OCI-LY7 (cell line): ENCODE results near the gene KCNT1. TPM values are rescaled to one million over a fixed set of nuclear protein-coding genes. Genes with fewer than 3 reads are reported as not detected.

ENCODE experiments used
- BruUV-seq: library from RNA; stranded (reverse); fragments of 400-500 nt; replicated peaks from 2 replicates; lab custom pipeline; 2021; lab: Mats Ljungman, UMichigan
- CTCF ChIA-PET: fragments of 300-600 bp; sonication (Branson Sonifier 250); formaldehyde crosslinking; loops from one replicate; lab custom pipeline; 2022; ENCODE audit warnings: antibody characterized with exemption; ENCODE audit not compliant: unreplicated experiment; lab: Charles Lee
- POLR2A ChIA-PET: fragments of 300-600 bp; sonication (Branson Sonifier 250); formaldehyde crosslinking; loops from one replicate; lab custom pipeline; 2022; ENCODE audit warnings: antibody characterized with exemption; lab: Charles Lee
- DNase-seq: peaks from one replicate; pipeline ENCODE4 v3.0.0-alpha.2; 2015; ENCODE audit warnings: low spot score
- H2AFZ ChIP-seq: fragments of 200-600 bp; sonication (generic), shearing (Covaris generic); 2 replicates; pipeline ENCODE4 v1.6.1; 2014; ENCODE audit warnings: mild to moderate bottlenecking, antibody characterized with exemption, low read length, moderate library complexity
- H3K27ac ChIP-seq: fragments of 200-600 bp; sonication (generic); 2 replicates; pipeline ENCODE4 v1.5.1; 2014; ENCODE audit warnings: mixed run types, low read depth, mild to moderate bottlenecking, moderate library complexity, low read length, inconsistent platforms; ENCODE audit not compliant: poor library complexity, severe bottlenecking
- H3K36me3 ChIP-seq: fragments of 200-600 bp; sonication (generic); 2 replicates; pipeline ENCODE4 v1.6.1; 2014; ENCODE audit warnings: mild to moderate bottlenecking, antibody characterized with exemption, low read length, moderate library complexity, mixed read lengths; ENCODE audit not compliant: insufficient read depth
- H3K4me1 ChIP-seq: fragments of 200-600 bp; sonication (generic); 2 replicates; pipeline ENCODE4 v1.5.1; 2014; ENCODE audit warnings: mild to moderate bottlenecking, low read length; ENCODE audit not compliant: insufficient read depth, poor library complexity, severe bottlenecking
- H3K4me2 ChIP-seq: fragments of 200-600 bp; sonication (generic); 2 replicates; pipeline ENCODE4 v1.6.1; 2014; ENCODE audit warnings: mild to moderate bottlenecking, low read length
- H3K4me3 ChIP-seq: fragments of 200-600 bp; sonication (generic); 2 replicates; pipeline ENCODE4 v1.5.1; 2014; ENCODE audit warnings: mild to moderate bottlenecking, low read depth, low read length; ENCODE audit not compliant: poor library complexity, severe bottlenecking
- H3K79me2 ChIP-seq: fragments of 200-600 bp; sonication (generic); 2 replicates; pipeline ENCODE4 v1.6.1; 2016; ENCODE audit warnings: low read depth, mild to moderate bottlenecking, low read length, moderate library complexity, mixed read lengths; ENCODE audit not compliant: insufficient read depth
- H3K9me2 ChIP-seq: fragments of 200-600 bp; sonication (generic); 2 replicates; pipeline ENCODE4 v1.6.1; 2016; ENCODE audit warnings: mild to moderate bottlenecking, low read length, mixed read lengths; ENCODE audit not compliant: insufficient read depth
- H3K9me3 ChIP-seq: fragments of 200-600 bp; sonication (generic); 2 replicates; pipeline ENCODE4 v1.6.1; 2014; ENCODE audit warnings: mild to moderate bottlenecking, mixed run types, low read length, mixed read lengths
- H4K20me1 ChIP-seq: fragments of 200-600 bp; sonication (generic); 2 replicates; pipeline ENCODE4 v1.6.1; 2014; ENCODE audit warnings: mild to moderate bottlenecking, antibody characterized with exemption, low read length, moderate library complexity, mixed read lengths; ENCODE audit not compliant: insufficient read depth
- EZH2phosphoT487 ChIP-seq: fragments of 200-600 bp; sonication (generic); IDR thresholded peaks from 2 replicates; pipeline ENCODE4 v1.6.1; 2018; ENCODE audit warnings: low read depth, borderline replicate concordance, mild to moderate bottlenecking, mixed run types, antibody characterized with exemption, low read length, moderate library complexity, mixed read lengths
- intact Hi-C: fragments of 100-400 bp; cut with micrococcal nuclease; formaldehyde crosslinking; loops from one replicate; pipeline ENCODE4 v1.10.0; 2022; ENCODE audit not compliant: unreplicated experiment
- total RNA-seq, 2 experiments: library from RNA; depleted of rRNA in 1 of 2; stranded (reverse); fragments of >200 nt in 1 of 2; shearing (Covaris generic) in 1 of 2; gene quantifications; 2 replicates each; pipeline ENCODE4 v1.2.3, GENCODE V29; 2014 to 2022
- TF ChIP-seq, protein P1 (sequence below): fragments of 200-600 bp; sonication (generic); conservative IDR thresholded peaks from 2 replicates; pipeline ENCODE4 v1.5.1; 2014; ENCODE audit warnings: mild to moderate bottlenecking, antibody characterized with exemption, low read length, moderate library complexity, mixed read lengths

The KCNT1 gene
- total RNA-seq, 2 experiments from 2014 or later: not detected

DNA sequence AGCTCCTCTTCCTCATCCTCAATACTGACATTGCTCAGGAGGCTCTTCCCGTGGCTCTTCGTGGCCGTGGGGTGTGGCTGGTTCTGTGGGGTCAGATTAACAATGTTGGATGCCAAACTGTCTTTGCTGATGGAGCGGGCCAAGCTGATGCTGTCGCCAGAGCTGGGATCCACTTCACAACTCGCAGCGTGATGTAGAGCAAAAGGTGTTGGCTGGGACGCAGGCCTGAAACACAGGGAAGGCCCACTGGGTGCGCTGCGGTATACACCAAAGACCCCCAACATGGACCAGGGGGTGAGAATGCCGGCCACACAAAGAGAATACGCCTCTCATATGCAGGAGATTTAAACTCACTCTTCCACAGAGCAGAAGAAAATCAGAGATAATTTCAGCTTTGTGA lies 121.1 kb downstream of the KCNT1 start:
- Histone ChIP-seq H3K4me1 (no peaks in the 10 kb centered on the region), H3K4me3 (no peak overlapping the region), H3K79me2 (no peaks in the 10 kb centered on the region), H2AFZ (no peak overlapping the region), H3K27ac (no peak overlapping the region), H3K36me3 (peaks cover 59% of the 10 kb centered on the region), H3K4me2 (no peak overlapping the region), H3K9me3 (no peaks in the 10 kb centered on the region), H3K9me2 (no peaks in the 10 kb centered on the region), H4K20me1 (no peaks in the 10 kb centered on the region)
- intact Hi-C loops: no loop called here
- no peak for DNase-seq
- ChIA-PET CTCF (no interaction called here), POLR2A (interaction anchor here (0.6 kb wide), 1 partner anchor 91 kb away, joined by 3 read pairs; no protein-coding TSS in a partner anchor)
- TF ChIP-seq, protein P1, sequence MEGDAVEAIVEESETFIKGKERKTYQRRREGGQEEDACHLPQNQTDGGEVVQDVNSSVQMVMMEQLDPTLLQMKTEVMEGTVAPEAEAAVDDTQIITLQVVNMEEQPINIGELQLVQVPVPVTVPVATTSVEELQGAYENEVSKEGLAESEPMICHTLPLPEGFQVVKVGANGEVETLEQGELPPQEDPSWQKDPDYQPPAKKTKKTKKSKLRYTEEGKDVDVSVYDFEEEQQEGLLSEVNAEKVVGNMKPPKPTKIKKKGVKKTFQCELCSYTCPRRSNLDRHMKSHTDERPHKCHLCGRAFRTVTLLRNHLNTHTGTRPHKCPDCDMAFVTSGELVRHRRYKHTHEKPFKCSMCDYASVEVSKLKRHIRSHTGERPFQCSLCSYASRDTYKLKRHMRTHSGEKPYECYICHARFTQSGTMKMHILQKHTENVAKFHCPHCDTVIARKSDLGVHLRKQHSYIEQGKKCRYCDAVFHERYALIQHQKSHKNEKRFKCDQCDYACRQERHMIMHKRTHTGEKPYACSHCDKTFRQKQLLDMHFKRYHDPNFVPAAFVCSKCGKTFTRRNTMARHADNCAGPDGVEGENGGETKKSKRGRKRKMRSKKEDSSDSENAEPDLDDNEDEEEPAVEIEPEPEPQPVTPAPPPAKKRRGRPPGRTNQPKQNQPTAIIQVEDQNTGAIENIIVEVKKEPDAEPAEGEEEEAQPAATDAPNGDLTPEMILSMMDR: no peak
- no peak for TF ChIP-seq EZH2phosphoT487
- BruUV-seq: no TSS peak

DNA sequence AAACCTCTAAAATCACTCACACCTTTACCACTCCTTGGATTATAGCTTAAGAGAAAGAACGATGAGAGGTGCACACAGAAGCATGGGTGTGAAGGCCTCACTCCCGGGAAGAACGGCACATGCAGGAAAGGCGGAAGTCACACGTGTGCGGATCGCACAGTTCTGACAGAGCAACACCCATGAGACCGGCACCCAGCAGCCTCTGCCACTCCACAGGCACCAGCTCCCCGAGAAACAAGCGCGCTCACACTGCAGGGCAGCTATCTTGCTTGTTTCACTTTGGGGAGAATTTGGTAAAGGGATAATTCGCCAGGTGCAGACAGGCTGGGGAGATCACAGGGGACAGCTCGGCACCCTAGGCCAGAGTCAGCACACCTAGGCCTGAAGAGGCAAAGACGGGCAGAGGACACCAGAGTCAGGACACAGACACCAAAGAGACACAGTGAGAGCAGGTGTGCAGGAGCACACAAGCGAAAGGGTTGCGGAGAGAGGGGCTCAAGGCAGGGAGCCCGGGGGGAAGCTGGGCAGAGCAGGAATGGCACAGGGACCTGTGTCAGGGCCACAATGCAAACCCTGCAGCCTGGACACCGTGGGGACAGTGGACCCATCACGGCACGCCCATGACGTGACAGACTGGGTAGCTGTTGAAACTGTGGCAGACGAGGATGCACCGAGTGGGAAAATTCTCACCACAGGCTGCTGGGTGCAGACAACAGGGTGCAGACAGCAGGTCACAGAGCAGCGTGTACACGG lies 123.6 kb downstream of the KCNT1 start:
- Histone ChIP-seq H3K27ac (no peak overlapping the region), H3K4me2 (no peak overlapping the region), H3K4me1 (no peaks in the 10 kb centered on the region), H3K9me2 (no peaks in the 10 kb centered on the region), H3K79me2 (no peaks in the 10 kb centered on the region), H2AFZ (no peak overlapping the region), H4K20me1 (no peaks in the 10 kb centered on the region), H3K4me3 (no peak overlapping the region), H3K36me3 (peaks cover 37% of the 10 kb centered on the region), H3K9me3 (no peaks in the 10 kb centered on the region)
- BruUV-seq: no TSS peak
- no peak for DNase-seq
- ChIA-PET POLR2A (no interaction called here), CTCF (no interaction called here)
- TF ChIP-seq, protein P1: no peak
- no peak for TF ChIP-seq EZH2phosphoT487
- intact Hi-C loops: no loop called here

DNA sequence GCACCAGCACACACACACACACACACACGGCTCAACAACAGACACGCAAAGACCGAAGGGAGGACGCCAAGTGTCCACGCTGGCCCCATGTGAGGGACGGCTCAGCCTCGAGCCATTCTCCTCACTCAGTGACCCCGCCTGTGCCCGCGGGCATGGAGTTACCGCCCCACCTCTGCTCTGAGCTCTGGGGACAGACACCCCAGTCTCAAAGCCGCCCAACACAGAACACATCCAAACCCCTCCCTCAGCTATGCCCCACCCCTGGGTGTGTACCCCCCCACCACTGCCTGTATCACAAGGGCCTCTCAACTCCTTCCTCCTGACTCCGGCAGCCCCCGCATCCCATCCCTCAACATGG lies 124.2 kb downstream of the KCNT1 start:
- CTCF ChIA-PET: no interaction called here
- no peak for TF ChIP-seq EZH2phosphoT487
- TF ChIP-seq, protein P1: no peak
- H3K36me3 ChIP-seq: peaks cover 32% of the 10 kb centered on the region

More for the DNA sequence above, 124.2 kb downstream of the KCNT1 start:
- intact Hi-C loops: no loop called here
- Histone ChIP-seq H3K9me2 (no peaks in the 10 kb centered on the region), H2AFZ (no peak overlapping the region), H3K4me1 (no peaks in the 10 kb centered on the region), H3K4me2 (no peak overlapping the region), H4K20me1 (no peaks in the 10 kb centered on the region), H3K4me3 (no peak overlapping the region), H3K79me2 (no peaks in the 10 kb centered on the region), H3K9me3 (no peaks in the 10 kb centered on the region), H3K27ac (no peak overlapping the region)
- BruUV-seq: no TSS peak
- POLR2A ChIA-PET: no interaction called here
- DNase-seq: no peak
